Spleen (tissue), 11 donors: Measurements from ENCODE around the gene HOXD4. TPM values are rescaled to one million over a fixed set of nuclear protein-coding genes. Genes with fewer than 3 reads are reported as not detected.

Source experiments
- DNase-seq: peaks from one replicate; pipeline ENCODE4 v3.0.0-alpha.2; 2020
- H3K27ac ChIP-seq, 8 donors: fragments of 200-600 bp; sonication (generic) in 7 of 8; 1 replicate in 4 of 8; 2 replicates in 4 of 8; pipeline versions ENCODE4 v1.5.0 to v1.8.0; 2016 to 2021; ENCODE audit warnings: inconsistent platforms in 4 of 8, mild to moderate bottlenecking in 4 of 8, moderate library complexity in 1 of 8
- H3K27me3 ChIP-seq, 7 donors: fragments of 200-600 bp; sonication (generic) in 6 of 7; replicated peaks in 1 of 7; 1 replicate in 4 of 7; 2 replicates in 3 of 7; pipeline versions ENCODE4 v1.5.0 to v1.8.0; 2016 to 2021; ENCODE audit warnings: inconsistent platforms in 3 of 7, mild to moderate bottlenecking in 1 of 7
- H3K36me3 ChIP-seq, 6 donors: fragments of 200-600 bp; sonication (generic) in 5 of 6; 1 replicate in 4 of 6; 2 replicates in 2 of 6; pipeline versions ENCODE4 v1.5.0 to v1.8.0; 2016 to 2021; ENCODE audit warnings: inconsistent platforms in 2 of 6
- H3K4me1 ChIP-seq, 6 donors: fragments of 200-600 bp; sonication (generic) in 5 of 6; 1 replicate in 3 of 6; 2 replicates in 3 of 6; pipeline versions ENCODE4 v1.5.0 to v1.8.0; 2016 to 2021; ENCODE audit warnings: inconsistent platforms in 3 of 6
- H3K4me3 ChIP-seq, 8 donors: fragments of 200-600 bp; sonication (generic) in 7 of 8; 1 replicate in 4 of 8; 2 replicates in 4 of 8; pipeline versions ENCODE4 v1.5.0 to v1.8.0; 2016 to 2021; ENCODE audit warnings: inconsistent platforms in 4 of 8, mild to moderate bottlenecking in 4 of 8, moderate library complexity in 2 of 8
- H3K9me3 ChIP-seq, 8 donors: fragments of 200-600 bp; sonication (generic) in 7 of 8; 1 replicate in 4 of 8; 2 replicates in 4 of 8; pipeline versions ENCODE4 v1.5.0 to v1.8.0; 2016 to 2021; ENCODE audit warnings: inconsistent platforms in 4 of 8
- CTCF ChIP-seq, 11 experiments: fragments of 200-600 bp in 7 of 11; fragments of 450-650 bp in 4 of 11; sonication (generic) in 4 of 11; IDR thresholded peaks in 8 of 11; conservative IDR thresholded peaks in 3 of 11; 1 replicate in 7 of 11; 2 replicates in 4 of 11; pipeline versions ENCODE4 v1.4.0 to v1.8.0; 2016 to 2021; ENCODE audit warnings: antibody characterized with exemption in 11 of 11, inconsistent platforms in 4 of 11, mild to moderate bottlenecking in 1 of 11
- POLR2A ChIP-seq, 3 donors: fragments of 450-650 bp; IDR thresholded peaks; one replicate each; pipeline ENCODE4 v1.5.1; 2017; ENCODE audit warnings: antibody characterized with exemption in 3 of 3, mild to moderate bottlenecking in 1 of 3
- POLR2AphosphoS5 ChIP-seq, 3 donors: sonication (generic); formaldehyde crosslinking; IDR thresholded peaks; one replicate each; pipeline ENCODE4 v1.5.1; 2017; ENCODE audit warnings: antibody characterized with exemption in 3 of 3
- WGBS, 5 donors: extraction: QIAGEN DNeasy Blood & Tissue Kit in 3 of 5; methylation state at CpG; one replicate each; pipeline versions ENCODE4 v1.1.5 to v1.1.7; 2013 to 2018; 5-methylcytosine and 5-hydroxymethylcytosine counted together
- intact Hi-C: fragments of 100-400 bp; cut with DNase I; formaldehyde crosslinking; loops from one replicate; pipeline ENCODE4 v1.15.0; 2023; ENCODE audit warnings: low total_unique reads
- polyA plus RNA-seq, 3 donors: library from polyadenylated mRNA; stranded (reverse); fragments of 200-250 nt; gene quantifications; one replicate each; pipeline ENCODE4 v1.2.1, GENCODE V29; 2013
- total RNA-seq, 7 donors: library from RNA; depleted of rRNA in 3 of 7; stranded (reverse); fragments of >200 nt in 3 of 7; fragmentation: NEBNext Ultra II Directional in 4 of 7; extraction: Animal tissue kit (Norgen Biotek cat#: 25700) in 4 of 7; gene quantifications; one replicate each; pipeline versions ENCODE4 v1.1.0 to v1.2.1, GENCODE V29; 2016 to 2021
- donor health status: healthy with polysubstance abuse.
- donor health status: DM: no; HTN: no; CAD: no; lungs with moderate emphysema.
- donor health status: DM: no; HTN: no; CAD: no.
- donor health status: Bipolar disorder and iron deficiency.
- donor health status: healthy.
- donor health status: DM: no; HTN: no; CAD: no.
- donor health status: DM: yes; HTN: yes; CAD: no.

Gene HOXD4
- total and polyA plus RNA-seq, 10 donors = 0.88 to 9.8 (median 6.5) TPM

GRCh38 chr2:176130957-176131847 is 20.1 kb upstream of the HOXD4 start:
- H3K27ac ChIP-seq = peak overlapping the region; percentile 57 to 93 (median 86)

GRCh38 chr2:176131848-176132158 is 19.5 kb upstream of the HOXD4 start:
- Histone ChIP-seq H3K4me3 (peak overlapping the region; percentile 4 to 71 (median 40)), H3K36me3 (no peaks in the 10 kb centered on the region), H3K9me3 (no peaks in the 10 kb centered on the region), H3K27me3 (peaks cover 0 to 100% (median 93%) of the 10 kb centered on the region in 7 donors), H3K4me1 (peaks cover 0 to 95% (median 56%) of the 10 kb centered on the region in 6 donors), H3K27ac (peak overlapping the region in 7 of 8 donors; percentile 78 to 93 (median 86))
- intact Hi-C loops = no loop called here
- TF ChIP-seq CTCF (IDR thresholded peaks at IDR 0.05 in 8 of 11, conservative IDR thresholded peaks at IDR 0.05 in 3 of 11) = no peak
- whole genome bisulfite sequencing, 5 donors = 12 to 22% (median 19%) methylated on average over 4 of the region's 4 CpGs
- no peak for DNase-seq

More at GRCh38 chr2:176130957-176131847, 20.1 kb upstream of the HOXD4 start:
- Histone ChIP-seq H3K4me3 (peak overlapping the region; percentile 20 to 71 (median 40)), H3K9me3 (no peaks in the 10 kb centered on the region), H3K36me3 (no peaks in the 10 kb centered on the region), H3K4me1 (peaks cover 0 to 89% (median 50%) of the 10 kb centered on the region in 6 donors), H3K27me3 (peaks cover 0 to 100% (median 92%) of the 10 kb centered on the region in 7 donors)
- no peak for DNase-seq
- intact Hi-C loops = no loop called here
- TF ChIP-seq CTCF (IDR thresholded peaks at IDR 0.05 in 8 of 11, conservative IDR thresholded peaks at IDR 0.05 in 3 of 11) (no peak), POLR2A (IDR thresholded peaks at IDR 0.05) (no peak), POLR2AphosphoS5 (IDR thresholded peaks at IDR 0.05) (no peak)
- 12 to 18% (median 14%) methylated on average over 15 of the region's 15 CpGs for WGBS, 5 donors

GRCh38 chr2:176132205-176133171 is 18.9 kb upstream of the HOXD4 start:
- H3K27ac ChIP-seq = peak overlapping the region in 7 of 8 donors; percentile 78 to 93 (median 86)
- no peaks in the 10 kb centered on the region for H3K9me3 ChIP-seq
- WGBS, 5 donors = 10 to 21% (median 11%) methylated on average over 33 of the region's 33 CpGs
- no peak for DNase-seq
- H3K4me3 ChIP-seq = peak overlapping the region in 6 of 8 donors; percentile 31 to 71 (median 42)
- no peaks in the 10 kb centered on the region for H3K36me3 ChIP-seq
- H3K27me3 ChIP-seq = peaks cover 0 to 100% (median 96%) of the 10 kb centered on the region in 7 donors
- TF ChIP-seq CTCF (IDR thresholded peaks at IDR 0.05 in 8 of 11, conservative IDR thresholded peaks at IDR 0.05 in 3 of 11) = no peak
- no peak for TF ChIP-seq POLR2AphosphoS5 (IDR thresholded peaks at IDR 0.05)
- no peak for TF ChIP-seq POLR2A (IDR thresholded peaks at IDR 0.05)
- intact Hi-C loops = no loop called here
- peaks cover 0 to 91% (median 57%) of the 10 kb centered on the region in 6 donors for H3K4me1 ChIP-seq
